Skeletal muscle satellite cell (primary cell): ENCODE results near the gene EMSY. TPM values are rescaled to one million over a fixed set of nuclear protein-coding genes. Genes with fewer than 3 reads are reported as not detected.

Experiments
- H3K27me3 ChIP-seq: 2 replicates; pipeline ENCODE4 v1.7.0; 2013; ENCODE audit warnings: low read length; ENCODE audit not compliant: control insufficient read depth, insufficient read depth
- H3K36me3 ChIP-seq: 2 replicates; pipeline ENCODE4 v1.7.0; 2013; ENCODE audit warnings: mild to moderate bottlenecking, control low read depth, low read length; ENCODE audit not compliant: insufficient read depth
- H3K4me1 ChIP-seq: 2 replicates; pipeline ENCODE4 v1.7.0; 2013; ENCODE audit warnings: low read length; ENCODE audit not compliant: control insufficient read depth, insufficient read depth
- H3K4me2 ChIP-seq: 2 replicates; pipeline ENCODE4 v1.7.0; 2013; ENCODE audit warnings: mild to moderate bottlenecking, low read length
- H3K4me3 ChIP-seq: 2 replicates; pipeline ENCODE4 v1.7.0; 2013; ENCODE audit warnings: low read length
- H3K9ac ChIP-seq: 2 replicates; pipeline ENCODE4 v1.7.0; 2013; ENCODE audit warnings: mild to moderate bottlenecking, low read depth, low read length, moderate library complexity
- H3K9me3 ChIP-seq: replicated peaks from 2 replicates; pipeline ENCODE4 v1.7.0; 2013; ENCODE audit warnings: mild to moderate bottlenecking, control low read depth, low read length
- small RNA-seq: library from RNA; depleted of rRNA; stranded (forward); fragments of <200 nt; gene quantifications from one replicate; pipeline ENCODE3, GENCODE V24; 2012

The EMSY gene

GRCh38 chr11:76601272-76601671 lies 156.5 kb downstream of the EMSY start:
- Histone ChIP-seq H3K4me3 (no peak overlapping the region), H3K9me3 (no peaks in the 10 kb centered on the region), H3K4me2 (no peak overlapping the region), H3K27me3 (peaks cover 24% of the 10 kb centered on the region), H3K36me3 (no peaks in the 10 kb centered on the region), H3K4me1 (peaks cover 10% of the 10 kb centered on the region), H3K9ac (no peak overlapping the region)

GRCh38 chr11:76601724-76602123 lies 156.9 kb downstream of the EMSY start:
- H3K27me3 ChIP-seq: peaks cover 24% of the 10 kb centered on the region
- H3K36me3 ChIP-seq: no peaks in the 10 kb centered on the region
- peaks cover 10% of the 10 kb centered on the region for H3K4me1 ChIP-seq
- H3K9me3 ChIP-seq: no peaks in the 10 kb centered on the region
- no peak overlapping the region for H3K4me2 ChIP-seq
- no peak overlapping the region for H3K9ac ChIP-seq
- H3K4me3 ChIP-seq: no peak overlapping the region

GRCh38 chr11:76602431-76602861 lies 157.6 kb downstream of the EMSY start:
- Histone ChIP-seq H3K27me3 (peaks cover 24% of the 10 kb centered on the region), H3K9me3 (no peaks in the 10 kb centered on the region), H3K4me1 (peaks cover 10% of the 10 kb centered on the region), H3K9ac (no peak overlapping the region), H3K4me3 (no peak overlapping the region), H3K36me3 (no peaks in the 10 kb centered on the region), H3K4me2 (no peak overlapping the region)

Small RNAs within 50 kb of the gene (small RNA-seq; reads per million reads assigned to genes)
- gene AP001189.2: not detected
- gene RF00019: not detected
